CD4-positive, alpha-beta T cell treated with Interleukin-21 for 1 hour (primary cell): Measurements from ENCODE around the gene PLBD2.

ENCODE experiments used
- DNase-seq: peaks from one replicate; pipeline ENCODE4 v3.0.0-alpha.2; 2020

Gene PLBD2

DNA sequence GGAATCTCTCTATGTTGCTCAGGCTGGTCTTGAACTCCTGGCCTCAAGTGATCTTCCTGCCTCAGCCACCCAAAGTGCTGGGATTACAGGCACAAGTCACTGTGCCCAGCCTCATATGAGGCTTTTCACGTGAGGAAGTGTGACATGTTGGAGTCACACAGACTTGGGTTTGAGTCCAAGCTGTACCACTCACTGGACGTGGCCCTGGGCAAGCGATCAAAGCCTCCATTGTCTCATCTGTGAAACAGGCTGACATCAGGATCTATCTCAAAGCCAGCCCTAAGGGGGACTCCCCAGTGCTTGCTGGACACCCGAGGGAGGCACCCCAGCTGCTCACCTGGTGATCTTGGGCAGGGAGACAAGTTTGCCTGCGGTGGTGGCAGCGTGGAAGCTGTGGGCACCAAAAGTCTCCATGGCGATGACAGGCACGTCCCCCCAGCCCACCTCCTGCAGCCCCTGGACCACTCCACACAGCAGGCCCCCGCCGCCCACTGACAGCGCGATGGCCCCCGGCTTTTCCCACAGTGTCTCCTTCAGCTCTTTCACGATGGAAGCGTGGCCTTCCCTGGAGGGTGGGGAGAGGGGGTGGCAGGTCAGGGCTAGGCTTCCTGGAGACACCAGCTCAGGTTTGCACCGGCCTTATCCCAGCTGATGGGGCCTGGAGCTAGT lies 38.6 kb downstream of the PLBD2 start:
- no peak for DNase-seq

DNA sequence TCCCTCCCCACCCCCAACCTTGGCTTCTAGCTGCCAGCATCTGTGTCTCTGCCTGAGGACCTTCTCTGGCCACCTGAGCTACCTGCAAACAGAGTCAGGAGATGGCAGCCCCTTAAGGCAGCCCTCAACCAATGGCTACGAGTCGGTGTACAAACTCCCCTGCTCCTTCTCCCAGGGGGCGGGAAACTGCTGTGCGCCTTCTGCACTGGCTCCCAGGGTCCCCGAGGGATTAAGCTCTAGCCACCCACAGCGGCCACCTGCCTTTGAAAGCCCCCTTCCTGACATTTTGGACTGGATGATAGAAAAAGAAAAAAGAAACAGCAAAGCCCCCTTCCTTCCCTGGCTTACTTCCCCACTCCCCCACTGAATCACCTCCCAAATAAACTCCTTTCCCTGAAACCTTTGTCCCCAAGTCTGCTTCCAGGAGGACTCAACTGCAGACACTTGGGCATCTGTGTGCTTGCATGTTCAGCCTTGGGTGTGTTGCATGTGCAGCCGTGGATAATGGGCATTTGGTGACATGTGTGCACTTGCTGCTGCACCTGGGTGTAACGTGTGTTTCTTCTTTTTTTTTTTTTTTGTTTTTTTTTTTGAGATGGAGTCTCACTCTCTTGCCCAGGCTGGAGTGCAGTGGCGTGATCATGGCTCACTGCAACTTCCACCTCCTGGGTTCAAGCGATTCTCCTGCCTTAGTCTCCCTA lies 39.3 kb downstream of the PLBD2 start:
- DNase-seq, result no peak

DNA sequence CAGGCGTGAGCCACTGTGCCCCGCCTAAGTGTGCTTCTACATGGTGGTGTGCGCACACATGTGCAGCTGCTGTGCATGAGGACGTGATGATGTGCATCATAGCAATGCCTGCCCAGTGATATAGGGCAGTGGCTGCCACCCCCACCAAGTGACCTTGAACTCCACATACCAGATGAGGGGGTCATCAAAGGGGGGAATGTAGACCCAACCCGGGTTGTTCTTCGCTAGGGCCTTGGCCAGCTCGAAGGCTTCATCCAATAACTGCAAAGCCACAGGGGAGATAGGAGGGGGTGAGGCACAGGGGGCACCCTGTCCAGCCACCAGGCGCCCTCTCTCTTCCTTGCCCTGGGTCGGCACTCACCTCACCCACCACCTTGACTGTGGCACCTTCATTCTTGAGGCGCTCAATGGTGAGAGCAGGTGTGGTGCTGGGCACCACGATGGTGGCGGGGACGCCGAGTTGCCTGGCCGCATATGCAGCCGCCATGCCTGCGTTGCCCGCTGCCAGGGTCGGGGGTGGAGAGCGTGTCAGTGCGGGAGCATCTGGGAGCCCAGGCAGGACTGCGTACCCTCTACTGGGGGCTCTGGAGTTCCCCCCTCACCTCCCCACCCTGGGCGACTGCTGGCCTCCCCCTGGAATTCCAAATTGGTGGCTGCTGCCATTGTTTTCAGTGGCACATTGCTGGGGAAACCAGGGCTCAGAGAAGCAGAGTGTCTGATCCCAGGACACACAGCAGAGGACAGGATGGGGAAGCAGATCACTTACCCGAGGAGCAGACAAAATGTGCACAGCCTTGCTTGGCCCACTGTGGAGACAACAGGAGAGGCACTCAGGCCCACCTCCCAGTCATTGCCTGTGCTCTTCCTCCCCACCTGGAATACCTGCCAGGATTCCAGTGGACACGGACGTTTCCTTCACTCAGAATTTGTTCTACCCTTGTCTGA lies 40.2 kb downstream of the PLBD2 start:
- DNase-seq, result no peak

DNA sequence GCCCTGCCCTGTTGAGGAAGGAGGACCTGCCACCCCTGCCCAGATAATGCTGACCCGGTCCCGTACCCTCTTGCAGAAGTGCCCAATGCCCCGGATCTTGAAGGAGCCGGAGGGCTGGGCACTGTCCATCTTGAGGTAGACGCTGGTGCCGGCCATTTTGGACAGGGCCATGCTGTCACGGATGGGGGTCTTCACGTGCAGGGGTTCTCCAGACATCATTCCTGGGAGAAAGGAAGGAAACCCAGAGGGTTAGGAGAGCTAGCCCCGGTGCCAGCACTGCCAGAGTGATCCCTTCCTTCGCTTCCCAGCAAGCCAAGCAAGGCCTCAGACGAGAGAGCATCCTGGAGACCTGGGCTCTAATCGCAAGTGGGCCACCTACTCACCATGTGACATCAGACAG lies 41.1 kb downstream of the PLBD2 start:
- DNase-seq, result no peak

DNA sequence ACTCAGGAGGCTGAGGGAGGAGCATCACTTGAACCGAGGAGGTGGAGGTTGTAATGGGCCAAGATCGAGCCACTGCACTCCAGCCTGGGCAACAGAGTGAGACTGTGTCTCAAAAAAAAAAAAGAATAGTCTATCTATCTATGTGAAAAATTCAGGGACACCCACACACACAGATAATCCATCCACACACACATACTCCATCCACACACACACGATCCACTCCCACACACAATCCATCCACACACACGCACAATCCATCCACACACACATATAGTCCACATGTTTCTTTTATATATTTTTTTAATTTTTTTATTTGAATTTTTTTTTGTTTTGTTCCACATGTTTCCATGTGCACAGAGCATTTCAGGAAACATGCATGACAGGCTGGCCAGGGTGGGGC lies 42.0 kb downstream of the PLBD2 start:
- DNase-seq, result no peak

DNA sequence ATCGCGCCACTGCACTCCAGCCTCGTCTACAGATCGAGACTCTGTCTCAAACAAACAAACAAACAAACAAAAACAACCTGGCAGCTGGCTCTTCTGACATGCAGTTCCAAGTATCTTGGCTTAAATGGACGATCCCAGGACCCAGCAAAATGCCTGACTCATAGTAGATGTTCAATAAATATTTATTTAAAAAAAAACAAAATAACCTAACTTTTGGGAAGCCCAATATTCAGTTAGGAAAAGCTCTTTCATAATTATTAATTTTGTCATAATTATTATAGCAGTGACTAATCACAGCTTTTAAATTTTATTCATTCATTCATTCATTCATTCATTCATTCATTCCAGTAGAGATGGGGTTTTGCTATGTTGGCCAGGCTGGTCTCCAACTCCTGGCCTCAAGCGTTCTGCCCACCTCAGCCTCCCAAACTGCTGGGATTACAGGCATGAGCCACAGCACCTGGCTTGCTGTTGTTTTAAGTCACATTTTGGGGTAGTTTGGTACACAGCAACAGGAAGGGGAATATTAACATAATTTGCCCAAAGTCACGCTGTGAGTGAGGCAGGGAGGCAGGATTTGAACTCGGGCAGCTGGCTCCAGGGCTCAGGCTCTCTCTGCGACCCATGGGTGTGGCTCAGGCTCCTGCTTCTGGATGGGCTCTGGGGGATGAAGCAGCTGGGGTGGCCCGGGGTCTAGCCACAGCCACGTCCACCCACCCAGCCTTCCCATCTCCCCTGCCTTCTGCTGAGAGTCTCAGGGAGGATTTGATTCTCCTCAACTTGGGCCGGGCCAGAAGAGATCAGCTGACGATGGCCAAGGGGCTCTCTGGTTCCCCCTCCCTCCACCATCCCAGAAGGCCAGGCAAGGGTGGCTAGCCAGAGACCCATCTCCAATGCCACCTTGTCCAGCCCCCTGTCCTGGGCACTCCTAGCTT lies 42.9 kb downstream of the PLBD2 start:
- DNase-seq, result no peak

DNA sequence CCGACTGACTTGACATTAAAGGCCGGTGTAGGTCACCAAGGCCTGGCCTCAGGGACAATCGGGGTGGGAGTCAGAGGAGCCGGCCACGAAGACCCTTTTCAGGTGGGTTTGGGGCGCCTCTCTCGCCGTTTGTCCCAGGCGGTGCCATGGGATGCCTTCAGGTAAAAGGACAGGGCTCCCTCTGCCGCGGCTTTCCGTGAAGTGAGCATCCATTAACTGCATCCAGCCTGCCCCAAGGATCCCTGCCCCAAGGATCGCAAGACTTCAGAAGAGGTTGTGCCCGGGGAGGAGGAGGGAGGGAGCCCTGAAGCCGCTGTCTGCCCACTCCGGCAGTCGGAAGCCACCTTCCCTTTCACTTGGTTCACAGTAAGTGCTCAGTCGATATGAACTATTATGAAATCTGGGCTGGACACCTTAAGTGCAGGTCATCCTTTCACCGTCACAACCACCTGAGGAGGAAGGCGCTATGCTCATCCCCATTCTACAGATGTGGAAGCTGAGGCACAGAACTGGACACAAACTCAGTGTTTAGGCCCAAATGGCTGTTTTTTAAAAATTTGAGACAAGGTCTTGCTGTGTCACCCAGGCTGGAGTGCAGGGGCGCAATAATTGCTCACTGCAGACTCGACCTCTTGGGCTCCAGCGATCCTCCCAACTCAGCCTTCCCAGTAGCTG lies 44.3 kb downstream of the PLBD2 start:
- DNase-seq, result no peak

DNA sequence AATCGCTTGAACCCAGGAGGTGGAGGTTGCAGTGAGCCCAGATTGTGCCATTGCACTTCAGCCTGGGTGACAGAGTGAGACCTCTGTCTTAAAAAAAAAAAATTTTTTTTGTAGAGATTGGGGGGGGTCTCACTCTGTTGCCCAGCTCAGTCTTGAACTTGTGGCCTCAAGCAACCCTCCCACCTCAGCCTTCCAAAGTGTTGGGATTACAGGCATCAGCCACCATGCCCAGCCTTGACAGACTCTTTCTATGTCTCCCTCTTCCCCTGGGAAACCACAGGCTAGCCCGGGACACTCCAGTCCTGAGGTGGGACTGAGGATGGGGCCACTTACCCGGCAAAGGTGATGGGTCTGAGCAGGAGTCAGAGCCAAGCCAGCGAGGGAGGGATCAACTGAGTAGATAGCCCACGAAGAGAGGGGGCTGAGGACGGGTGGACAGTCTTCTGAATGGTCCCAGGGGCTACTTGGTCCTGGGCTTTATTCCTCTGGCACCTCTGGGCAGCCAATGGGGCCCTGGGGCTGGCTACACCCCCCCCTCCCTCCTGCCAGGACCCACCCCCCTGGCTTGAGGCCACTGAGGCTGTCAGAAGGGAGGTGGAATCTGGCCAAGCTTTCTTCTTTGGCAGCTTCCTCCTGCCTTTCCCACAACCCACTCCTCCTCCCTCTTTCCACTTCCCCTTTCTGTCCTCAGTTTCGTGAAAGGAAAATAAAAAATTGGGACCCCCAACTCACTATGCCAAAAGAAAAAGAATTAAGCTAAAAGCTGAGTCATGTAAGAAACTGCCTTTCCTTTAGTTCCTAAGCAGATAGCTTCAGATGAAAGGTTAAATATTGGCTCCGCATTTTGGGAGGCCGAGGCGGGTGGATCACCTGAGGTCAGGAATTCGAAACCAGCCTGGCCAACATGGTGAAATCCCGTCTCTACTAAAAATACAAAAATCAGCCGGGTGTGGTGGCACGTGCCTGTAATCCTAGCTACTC lies 45.3 kb downstream of the PLBD2 start, which contains the start of gene SDS:
Gene SDS (minus strand): TSS at position 453 of the 981 bp plus-strand sequence. CDS start 4,179 bp downstream, outside the sequence.
- DNase-seq, result no peak

DNA sequence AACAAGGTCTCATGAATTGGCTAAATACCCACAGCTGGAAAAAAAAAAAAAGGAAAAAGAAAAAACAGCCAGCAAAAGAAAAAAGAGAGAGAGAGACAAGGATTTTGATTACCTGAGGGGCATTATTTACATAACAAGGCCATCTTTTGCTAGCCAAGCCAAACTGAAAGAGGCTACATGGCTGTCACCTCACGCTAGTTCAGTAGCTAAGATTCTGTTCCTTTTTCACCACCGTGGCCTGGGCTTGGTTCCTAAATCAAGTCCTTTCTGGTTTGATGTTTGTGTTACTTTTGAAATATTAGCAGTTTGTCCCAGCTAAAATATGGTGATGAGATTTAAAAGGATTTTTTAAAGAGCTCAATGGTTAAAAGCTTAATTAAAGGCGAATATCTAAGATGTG lies 47.3 kb downstream of the PLBD2 start:
- no peak for DNase-seq

DNA sequence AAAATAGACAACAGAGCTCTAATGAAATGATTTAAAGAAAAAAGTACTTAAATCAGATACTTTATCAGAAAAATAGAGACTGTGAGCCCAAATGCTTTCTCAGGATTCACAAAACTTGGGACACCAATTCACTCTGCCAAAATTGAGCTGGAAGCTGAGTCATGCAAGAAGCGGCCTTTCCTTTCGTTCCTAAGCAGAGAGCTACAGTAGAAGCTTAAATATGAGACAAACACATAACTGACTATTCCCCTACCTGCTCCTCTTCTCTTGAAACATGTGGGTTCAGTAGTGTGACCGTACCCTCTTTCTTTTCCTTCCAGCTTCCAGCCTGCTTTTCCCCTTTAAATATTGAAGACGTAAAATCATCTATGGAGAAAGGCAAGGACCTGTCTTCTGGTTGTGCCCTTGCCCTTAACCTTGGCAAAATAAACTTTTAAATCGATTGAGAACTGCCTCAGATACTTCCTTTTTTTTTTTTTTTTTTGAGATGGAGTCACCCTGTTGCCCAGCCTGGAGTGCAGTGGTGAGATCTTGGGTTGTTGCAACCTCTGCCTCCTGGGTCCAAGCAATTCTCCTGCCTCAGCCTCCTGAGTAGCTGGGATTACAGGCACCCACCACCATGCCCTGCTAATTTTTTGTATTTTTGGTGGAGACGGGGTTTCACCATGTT lies 49.7 kb downstream of the PLBD2 start:
- DNase-seq, result no peak

DNA sequence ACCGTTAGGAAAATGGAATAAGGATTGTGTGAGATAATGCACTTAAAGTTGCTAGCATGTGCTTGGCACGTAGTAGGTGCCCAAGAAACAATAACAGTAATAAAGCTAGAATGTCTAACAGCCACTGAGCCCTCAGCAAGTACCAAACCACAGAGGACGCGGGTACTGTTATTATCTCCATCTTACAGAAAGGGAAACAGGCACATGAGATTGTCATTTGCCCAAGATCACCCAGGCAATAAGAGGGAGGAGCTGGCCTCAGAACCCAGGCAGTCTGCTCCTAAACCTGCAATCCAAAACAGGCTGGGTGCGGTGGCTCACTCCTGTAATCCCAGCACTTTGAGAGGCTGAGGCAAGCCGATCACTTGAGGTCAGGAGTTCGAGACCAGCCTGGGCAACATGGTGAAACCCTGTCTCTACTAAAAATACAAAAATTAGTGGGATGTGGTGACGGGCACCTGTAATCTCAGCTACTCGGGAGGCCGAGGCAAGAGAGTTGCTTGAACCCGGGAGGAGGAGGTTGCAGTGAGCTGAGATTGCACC lies 50.4 kb downstream of the PLBD2 start:
- DNase-seq, result no peak

DNA sequence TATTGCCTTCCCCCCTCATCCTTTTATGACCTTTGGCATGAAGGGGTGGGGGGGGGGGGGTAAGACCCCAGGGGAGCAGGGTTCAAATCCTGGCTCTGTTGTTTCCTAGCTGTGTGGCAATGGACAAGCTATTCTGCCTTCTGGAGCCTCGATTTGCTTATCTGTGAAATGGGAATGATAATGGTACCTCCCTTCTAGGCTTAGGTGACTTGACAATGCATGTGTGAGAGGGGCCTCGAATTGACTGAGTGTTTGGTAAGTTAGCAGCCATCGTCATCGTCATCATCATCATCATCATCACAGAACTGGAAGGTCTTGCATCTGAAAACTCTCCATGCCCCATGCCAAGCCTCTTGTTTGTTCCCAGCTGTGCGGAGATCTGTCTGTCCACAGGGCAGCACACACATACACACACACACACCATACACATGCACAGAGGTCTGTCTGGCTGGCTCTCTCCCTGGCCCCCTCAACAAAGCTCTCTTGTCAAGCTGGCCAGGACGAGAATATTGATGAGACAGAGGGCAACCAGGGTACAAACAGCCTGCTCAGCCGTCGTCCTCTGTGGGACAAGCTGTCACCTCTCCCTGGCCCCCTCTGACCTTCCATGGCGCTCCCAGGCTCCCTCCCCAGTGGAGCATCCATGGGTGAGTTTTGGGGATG lies 51.2 kb downstream of the PLBD2 start:
- DNase-seq, result no peak

DNA sequence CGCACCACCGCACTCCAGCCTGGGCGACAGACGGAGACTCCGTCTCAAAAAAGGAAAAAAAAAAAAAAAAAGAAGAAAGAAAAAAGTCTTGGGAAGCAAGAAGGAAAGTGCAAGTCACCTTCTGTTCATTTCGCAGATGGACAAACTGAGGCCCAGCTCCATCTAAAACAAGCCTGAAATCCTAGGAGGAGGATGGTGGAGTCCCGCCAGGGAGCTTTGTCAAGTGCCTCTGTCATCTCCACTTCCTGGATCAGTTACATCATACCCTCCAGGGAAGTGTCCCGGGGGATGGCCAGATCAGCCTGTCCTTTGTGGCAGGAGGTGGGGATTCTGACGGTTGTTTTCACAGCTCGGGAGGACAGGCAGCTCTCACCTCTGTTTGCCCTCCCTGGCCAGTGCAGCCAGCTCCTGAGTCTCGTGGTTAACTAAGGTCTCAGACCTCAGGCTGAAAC lies 55.1 kb downstream of the PLBD2 start:
- DNase-seq, result no peak

DNA sequence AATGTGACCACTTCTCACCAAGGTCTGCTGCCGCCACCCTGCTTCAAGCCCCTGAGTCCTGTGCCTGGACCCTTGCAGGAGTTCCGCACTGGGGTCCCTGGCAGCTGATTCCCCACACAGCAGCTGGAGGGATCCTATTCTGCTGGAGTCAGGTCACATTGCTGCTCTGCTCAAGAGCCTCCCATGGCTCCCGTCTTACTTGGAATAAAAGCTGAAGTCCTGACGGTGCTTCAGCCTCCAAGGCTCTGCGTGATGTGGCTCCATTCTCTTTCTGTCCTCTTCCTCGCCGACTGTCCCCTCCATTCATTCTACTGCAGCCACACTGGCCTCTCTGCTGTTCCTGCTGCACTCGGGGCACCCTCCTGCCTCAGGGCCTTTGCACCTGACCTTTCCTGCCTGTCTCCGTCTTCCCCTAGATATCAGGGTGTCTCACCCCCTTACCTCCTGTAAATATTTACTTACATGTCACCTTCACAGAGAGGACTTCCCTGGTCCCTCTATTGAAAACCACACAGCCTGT lies 56.2 kb downstream of the PLBD2 start:
- DNase-seq, result no peak

DNA sequence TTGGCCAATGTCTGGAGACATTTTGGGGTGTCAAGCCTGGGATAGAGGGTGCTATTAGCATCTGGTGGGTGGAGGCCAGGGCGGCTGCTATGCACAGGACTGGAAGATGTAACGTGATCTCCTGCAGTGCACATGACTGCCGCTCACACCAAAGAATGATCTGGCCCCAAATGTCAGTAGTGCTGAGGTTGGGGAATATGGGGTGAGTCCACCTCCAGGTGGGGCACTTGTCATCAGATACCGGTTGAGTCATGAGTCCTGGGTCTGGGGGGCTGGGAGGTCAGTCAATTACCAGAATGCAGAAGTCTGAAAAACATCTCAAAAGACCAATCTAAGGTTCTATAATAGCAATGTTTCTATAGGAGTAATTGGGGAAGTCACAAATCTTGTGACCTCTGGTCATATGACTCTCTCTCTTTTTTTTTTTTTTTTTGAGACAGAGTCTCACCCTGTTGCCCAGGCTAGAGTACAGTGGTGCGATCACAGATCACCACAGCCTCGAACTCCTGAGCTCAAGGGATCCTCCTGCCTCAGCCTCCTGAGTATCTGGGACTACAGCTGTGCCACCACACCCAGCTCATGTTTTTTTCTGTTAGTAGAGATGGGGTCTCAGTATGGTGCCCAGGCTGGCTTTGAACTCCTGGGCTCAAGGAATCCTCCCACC lies 57.8 kb downstream of the PLBD2 start:
- peak; percentile 17 for DNase-seq

DNA sequence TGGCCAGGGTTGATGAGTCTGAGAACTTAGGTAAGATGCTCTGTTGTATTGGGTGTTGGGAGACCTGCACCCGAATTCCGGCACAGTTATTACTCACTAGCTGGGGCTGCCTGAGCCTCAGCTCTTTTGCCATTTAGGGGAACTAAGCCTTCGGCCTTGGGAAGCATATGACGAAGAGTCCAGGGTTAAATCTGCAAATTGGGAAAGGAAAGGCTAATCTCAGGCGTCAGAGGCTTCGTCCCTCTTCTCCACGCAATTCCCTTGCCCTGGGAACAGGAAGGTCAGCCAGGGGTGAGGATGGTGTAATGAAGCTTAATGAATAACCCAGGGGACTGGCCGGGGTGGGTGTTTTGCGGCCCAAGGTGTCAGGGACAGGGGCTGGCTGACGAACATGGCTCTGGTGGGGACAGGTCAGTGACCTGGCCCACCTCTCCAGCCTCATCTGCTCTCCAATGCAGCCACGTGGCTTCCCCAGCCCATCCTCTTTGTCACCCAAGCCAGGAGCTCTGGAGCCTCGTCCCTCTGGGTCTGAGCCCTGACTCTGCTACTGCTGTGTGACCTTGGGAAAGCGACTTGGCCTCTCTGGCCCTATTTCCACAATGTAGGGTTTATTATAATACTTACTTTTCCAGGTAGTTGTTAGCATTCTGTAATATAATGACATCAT lies 60.0 kb downstream of the PLBD2 start:
- no peak for DNase-seq

DNA sequence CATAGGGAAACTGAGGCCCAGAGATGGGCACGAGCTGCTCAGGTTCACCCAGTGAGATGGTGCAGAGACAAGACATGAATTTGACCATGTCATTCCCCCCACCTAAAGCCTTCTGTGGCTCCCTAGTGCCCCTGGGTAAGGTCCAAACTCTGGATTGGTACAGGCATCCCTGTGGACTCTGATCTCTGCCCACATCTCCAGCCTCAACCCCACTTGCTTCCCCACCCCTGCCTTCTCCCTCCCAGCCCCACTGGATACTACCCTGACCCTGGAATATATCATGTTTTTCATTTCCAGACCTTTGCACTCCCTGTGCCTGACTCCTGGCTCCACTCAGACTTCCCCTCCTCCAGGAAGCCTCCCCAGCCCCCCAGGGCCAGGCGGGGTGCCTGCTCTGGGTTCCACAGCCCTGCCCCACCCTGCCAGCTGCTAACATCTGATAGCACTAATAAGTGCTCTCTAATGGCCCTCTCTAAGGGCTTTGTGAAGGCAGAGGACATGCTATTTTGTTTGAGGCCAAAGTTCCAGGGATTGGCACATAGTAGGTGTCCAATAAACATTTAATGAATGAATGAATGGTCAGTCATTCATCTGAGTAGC lies 62.7 kb downstream of the PLBD2 start:
- no peak for DNase-seq
